ENCODE measurements around the gene PRG3. TPM values are rescaled to one million over a fixed set of nuclear protein-coding genes. Genes with fewer than 3 reads are reported as not detected.

PRG3 gene
- total and polyA plus RNA-seq, 2 experiments from 2014 or later = not detected

GRCh38 chr11:57335023-57335342 lies 46.0 kb downstream of the PRG3 start:
- no peaks in the 10 kb centered on the region for H3K36me3 ChIP-seq (replicated peaks; ENCODE audit: insufficient read depth, low read depth)
- peak overlapping the region; percentile 95 for H3K4me2 ChIP-seq
- H3K9me2 ChIP-seq (replicated peaks; ENCODE audit: insufficient read depth) = no peaks in the 10 kb centered on the region
- no peaks in the 10 kb centered on the region for H3K9me3 ChIP-seq (ENCODE audit: low read depth)
- no peaks in the 10 kb centered on the region for H3K27me3 ChIP-seq
- DNase-seq (ENCODE audit: low spot score) = no peak
- H3K79me2 ChIP-seq = peaks cover 38% of the 10 kb centered on the region
- peak overlapping the region; percentile 80 for H3K4me3 ChIP-seq
- H2AFZ ChIP-seq = peak overlapping the region; percentile 70
- no peaks in the 10 kb centered on the region for H4K20me1 ChIP-seq (ENCODE audit: insufficient read depth, poor library complexity, severe bottlenecking)
- peak overlapping the region; percentile 93 for H3K27ac ChIP-seq
- no peak for TF ChIP-seq CTCF (IDR thresholded peaks at IDR 0.05; ENCODE audit: poor library complexity)
- TF ChIP-seq EZH2phosphoT487 (IDR thresholded peaks at IDR 0.05; ENCODE audit: low read depth, severe bottlenecking, unreplicated experiment) = no peak
- TF ChIP-seq EZH2 (IDR thresholded peaks at IDR 0.05; ENCODE audit: borderline replicate concordance) = no peak
- WGBS (ENCODE audit: low lambda C conversion rate, missing lambda C conversion rate) = 14% methylated on average over 7 of the region's 7 CpGs
- H3K4me1 ChIP-seq (ENCODE audit: insufficient read depth) = peaks cover 16% of the 10 kb centered on the region

GRCh38 chr11:57332694-57333440 lies 48.1 kb downstream of the PRG3 start:
- Histone ChIP-seq H3K27me3 (no peaks in the 10 kb centered on the region), H3K79me2 (peaks cover 38% of the 10 kb centered on the region), H3K9me2 (replicated peaks; ENCODE audit: insufficient read depth) (no peaks in the 10 kb centered on the region), H3K4me1 (ENCODE audit: insufficient read depth) (peaks cover 16% of the 10 kb centered on the region), H3K27ac (no peak overlapping the region), H3K4me3 (no peak overlapping the region), H3K4me2 (no peak overlapping the region), H3K9me3 (ENCODE audit: low read depth) (no peaks in the 10 kb centered on the region), H2AFZ (no peak overlapping the region), H4K20me1 (ENCODE audit: insufficient read depth, poor library complexity, severe bottlenecking) (no peaks in the 10 kb centered on the region), H3K36me3 (replicated peaks; ENCODE audit: insufficient read depth, low read depth) (no peaks in the 10 kb centered on the region)
- no peak for DNase-seq (ENCODE audit: low spot score)
- WGBS (ENCODE audit: low lambda C conversion rate, missing lambda C conversion rate) = 97% methylated on average over 11 of the region's 11 CpGs
- TF ChIP-seq EZH2 (IDR thresholded peaks at IDR 0.05; ENCODE audit: borderline replicate concordance) (no peak), EZH2phosphoT487 (IDR thresholded peaks at IDR 0.05; ENCODE audit: low read depth, severe bottlenecking, unreplicated experiment) (no peak), CTCF (IDR thresholded peaks at IDR 0.05; ENCODE audit: poor library complexity) (no peak)

- DNase-seq (ENCODE audit: low spot score) = no peak
- no peak for TF ChIP-seq EZH2phosphoT487 (IDR thresholded peaks at IDR 0.05; ENCODE audit: low read depth, severe bottlenecking, unreplicated experiment)
- TF ChIP-seq EZH2 (IDR thresholded peaks at IDR 0.05; ENCODE audit: borderline replicate concordance) = no peak
- TF ChIP-seq CTCF (IDR thresholded peaks at IDR 0.05; ENCODE audit: poor library complexity) = no peak
- Histone ChIP-seq H2AFZ (no peak overlapping the region), H3K27ac (no peak overlapping the region), H3K4me3 (no peak overlapping the region), H3K9me2 (replicated peaks; ENCODE audit: insufficient read depth) (no peaks in the 10 kb centered on the region), H3K4me2 (no peak overlapping the region), H4K20me1 (ENCODE audit: insufficient read depth, poor library complexity, severe bottlenecking) (no peaks in the 10 kb centered on the region), H3K9me3 (ENCODE audit: low read depth) (no peaks in the 10 kb centered on the region), H3K36me3 (replicated peaks; ENCODE audit: insufficient read depth, low read depth) (no peaks in the 10 kb centered on the region), H3K79me2 (peaks cover 36% of the 10 kb centered on the region), H3K4me1 (ENCODE audit: insufficient read depth) (peaks cover 19% of the 10 kb centered on the region), H3K27me3 (no peaks in the 10 kb centered on the region)
- WGBS (ENCODE audit: low lambda C conversion rate, missing lambda C conversion rate) = 97% methylated on average over 14 of the region's 14 CpGs
These were observed 49.2 kb downstream of the PRG3 start for GRCh38 chr11:57331720-57332119.

Data from hepatocyte (in vitro differentiated cells).